Measurements from ENCODE around the gene CAPN11.
"Not testable (repeated sequence)": the region's sequence is repeated elsewhere in the genome, so short reads cannot be mapped to it uniquely, and the experiment has no call there.

Gene CAPN11

DNA sequence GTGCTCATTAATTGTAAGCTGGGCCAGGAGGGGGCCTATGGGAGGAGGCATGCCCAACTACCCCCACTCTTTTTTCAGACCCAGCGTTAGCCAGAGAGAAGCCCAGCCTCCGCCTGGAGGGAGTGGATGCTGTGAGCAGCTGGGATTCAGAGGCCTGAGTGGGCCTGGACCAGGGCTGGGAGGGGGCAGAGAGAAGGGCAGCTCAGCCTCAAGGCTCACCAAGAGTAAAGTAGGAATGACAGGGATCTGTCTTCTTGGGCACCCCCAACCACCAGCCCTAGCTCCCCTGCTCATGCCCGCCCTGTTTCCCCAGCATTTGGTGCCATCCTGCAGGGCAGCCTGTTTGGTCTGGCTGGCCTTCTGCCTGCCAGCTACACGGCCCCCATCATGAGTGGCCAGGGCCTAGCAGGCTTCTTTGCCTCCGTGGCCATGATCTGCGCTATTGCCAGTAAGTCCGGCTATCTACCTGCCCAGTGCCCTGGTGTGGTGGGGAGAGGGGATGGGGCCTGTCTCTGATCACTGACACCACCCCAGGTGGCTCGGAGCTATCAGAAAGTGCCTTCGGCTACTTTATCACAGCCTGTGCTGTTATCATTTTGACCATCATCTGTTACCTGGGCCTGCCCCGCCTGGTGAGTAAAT lies 71.5 kb downstream of the CAPN11 start:
- DNase-seq: no peak

DNA sequence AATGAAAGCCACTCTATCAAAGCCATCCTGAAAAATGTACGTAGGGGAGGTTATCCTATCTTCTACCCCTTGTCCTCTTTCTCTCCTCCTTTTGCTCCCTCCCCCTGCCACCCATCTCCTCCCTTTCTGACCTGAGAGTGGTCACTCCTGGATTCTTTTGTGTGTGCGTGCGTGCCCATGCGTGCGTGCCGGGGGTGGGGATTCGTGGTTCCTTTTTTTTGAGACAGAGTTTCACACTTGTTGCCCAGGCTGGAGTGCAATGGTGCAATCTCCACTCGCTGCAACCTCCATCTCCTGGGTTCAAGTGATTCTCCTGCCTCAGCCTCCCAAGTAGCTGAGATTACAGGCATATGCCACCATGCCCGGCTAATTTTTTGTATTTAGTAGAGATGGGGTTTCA lies 72.8 kb downstream of the CAPN11 start:
- DNase-seq: not testable (repeated sequence)

DNA sequence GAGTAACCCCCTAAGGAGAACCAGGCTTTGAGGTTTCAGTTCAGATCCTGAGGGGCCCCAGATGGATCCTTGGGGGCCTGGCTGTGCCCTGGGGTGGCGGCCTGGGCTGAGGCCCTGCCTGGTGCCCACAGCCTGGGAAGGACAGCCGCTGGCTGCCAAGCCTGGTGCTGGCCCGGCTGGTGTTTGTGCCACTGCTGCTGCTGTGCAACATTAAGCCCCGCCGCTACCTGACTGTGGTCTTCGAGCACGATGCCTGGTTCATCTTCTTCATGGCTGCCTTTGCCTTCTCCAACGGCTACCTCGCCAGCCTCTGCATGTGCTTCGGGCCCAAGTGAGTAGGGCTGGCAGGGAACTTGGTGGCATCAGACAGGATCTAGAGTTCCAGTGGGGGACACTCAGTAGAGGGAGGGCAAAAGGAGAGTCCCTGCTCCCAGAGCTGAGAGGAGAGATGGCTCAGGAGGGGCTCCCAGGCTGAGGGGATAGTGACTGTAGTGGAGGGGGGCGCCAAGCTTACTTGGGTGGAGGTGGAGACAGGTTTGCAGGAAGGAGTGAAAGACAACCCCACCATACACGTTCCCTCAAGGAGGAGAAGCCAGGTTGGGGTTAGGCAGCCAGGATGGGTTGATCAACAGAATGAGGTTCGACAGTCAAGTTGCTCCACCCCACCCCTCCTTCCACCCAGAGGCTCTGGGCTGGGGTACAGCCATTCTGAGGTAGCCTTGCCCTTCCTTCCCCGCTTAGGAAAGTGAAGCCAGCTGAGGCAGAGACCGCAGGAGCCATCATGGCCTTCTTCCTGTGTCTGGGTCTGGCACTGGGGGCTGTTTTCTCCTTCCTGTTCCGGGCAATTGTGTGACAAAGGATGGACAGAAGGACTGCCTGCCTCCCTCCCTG lies 74.3 kb downstream of the CAPN11 start:
- DNase-seq: no peak

DNA sequence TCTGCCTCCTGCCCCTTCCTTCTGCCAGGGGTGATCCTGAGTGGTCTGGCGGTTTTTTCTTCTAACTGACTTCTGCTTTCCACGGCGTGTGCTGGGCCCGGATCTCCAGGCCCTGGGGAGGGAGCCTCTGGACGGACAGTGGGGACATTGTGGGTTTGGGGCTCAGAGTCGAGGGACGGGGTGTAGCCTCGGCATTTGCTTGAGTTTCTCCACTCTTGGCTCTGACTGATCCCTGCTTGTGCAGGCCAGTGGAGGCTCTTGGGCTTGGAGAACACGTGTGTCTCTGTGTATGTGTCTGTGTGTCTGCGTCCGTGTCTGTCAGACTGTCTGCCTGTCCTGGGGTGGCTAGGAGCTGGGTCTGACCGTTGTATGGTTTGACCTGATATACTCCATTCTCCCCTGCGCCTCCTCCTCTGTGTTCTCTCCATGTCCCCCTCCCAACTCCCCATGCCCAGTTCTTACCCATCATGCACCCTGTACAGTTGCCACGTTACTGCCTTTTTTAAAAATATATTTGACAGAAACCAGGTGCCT lies 75.0 kb downstream of the CAPN11 start:
- no peak for DNase-seq

Data from NCI-H446 treated with DMSO at 0.1 percent for 48 hours (cell line).